SK-N-SH (cell line): Measurements from ENCODE around the gene GSG1L2.

Source experiments
- EP300 ChIP-seq, 2 experiments: IDR thresholded peaks; 2 replicates each; pipeline versions ENCODE4 v1.4.0 to v1.6.1; 2012; ENCODE audit warnings: borderline replicate concordance in 1 of 2, low read depth in 1 of 2, low read length in 1 of 2
- TF ChIP-seq, protein P1 (sequence below): fragments of 200-600 bp; sonication (generic); IDR thresholded peaks from 2 replicates; pipeline ENCODE4 v1.6.1; 2017; ENCODE audit warnings: antibody characterized with exemption, mild to moderate bottlenecking, moderate library complexity

DNA sequence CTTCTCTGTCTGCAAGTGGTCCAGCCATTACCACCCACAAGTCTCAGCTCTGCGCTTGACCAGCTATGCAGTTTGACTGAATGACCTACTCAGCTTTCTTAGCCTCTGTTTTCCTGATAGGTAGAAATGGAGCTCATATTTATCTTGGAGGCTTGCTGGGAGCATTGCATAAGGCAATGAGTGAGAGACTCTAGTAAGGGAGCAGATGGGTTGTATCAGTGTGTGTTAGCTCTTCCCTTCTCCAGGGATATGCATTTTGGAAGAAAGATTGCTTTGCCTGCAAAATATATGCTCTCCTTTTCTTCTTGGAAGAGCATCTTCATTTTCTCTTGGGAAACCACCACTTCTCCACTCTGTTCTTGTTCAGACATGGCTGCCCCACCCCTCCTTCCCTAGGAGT, 56.6 kb downstream of the GSG1L2 start:
- TF ChIP-seq, protein P1, sequence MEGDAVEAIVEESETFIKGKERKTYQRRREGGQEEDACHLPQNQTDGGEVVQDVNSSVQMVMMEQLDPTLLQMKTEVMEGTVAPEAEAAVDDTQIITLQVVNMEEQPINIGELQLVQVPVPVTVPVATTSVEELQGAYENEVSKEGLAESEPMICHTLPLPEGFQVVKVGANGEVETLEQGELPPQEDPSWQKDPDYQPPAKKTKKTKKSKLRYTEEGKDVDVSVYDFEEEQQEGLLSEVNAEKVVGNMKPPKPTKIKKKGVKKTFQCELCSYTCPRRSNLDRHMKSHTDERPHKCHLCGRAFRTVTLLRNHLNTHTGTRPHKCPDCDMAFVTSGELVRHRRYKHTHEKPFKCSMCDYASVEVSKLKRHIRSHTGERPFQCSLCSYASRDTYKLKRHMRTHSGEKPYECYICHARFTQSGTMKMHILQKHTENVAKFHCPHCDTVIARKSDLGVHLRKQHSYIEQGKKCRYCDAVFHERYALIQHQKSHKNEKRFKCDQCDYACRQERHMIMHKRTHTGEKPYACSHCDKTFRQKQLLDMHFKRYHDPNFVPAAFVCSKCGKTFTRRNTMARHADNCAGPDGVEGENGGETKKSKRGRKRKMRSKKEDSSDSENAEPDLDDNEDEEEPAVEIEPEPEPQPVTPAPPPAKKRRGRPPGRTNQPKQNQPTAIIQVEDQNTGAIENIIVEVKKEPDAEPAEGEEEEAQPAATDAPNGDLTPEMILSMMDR = no peak
- no peak for TF ChIP-seq EP300 (IDR thresholded peaks at IDR 0.05; ENCODE audit: borderline replicate concordance in 1 of 2, low read depth in 1 of 2, low read length in 1 of 2)
